CD4-positive, alpha-beta T cell treated with Interleukin-15 for 4 hours (primary cell): ENCODE results near the gene ADAMTSL1.

Source experiments
- DNase-seq: peaks from one replicate; pipeline ENCODE4 v3.0.0-alpha.2; 2020; ENCODE audit warnings: low spot score

ADAMTSL1 gene

DNA sequence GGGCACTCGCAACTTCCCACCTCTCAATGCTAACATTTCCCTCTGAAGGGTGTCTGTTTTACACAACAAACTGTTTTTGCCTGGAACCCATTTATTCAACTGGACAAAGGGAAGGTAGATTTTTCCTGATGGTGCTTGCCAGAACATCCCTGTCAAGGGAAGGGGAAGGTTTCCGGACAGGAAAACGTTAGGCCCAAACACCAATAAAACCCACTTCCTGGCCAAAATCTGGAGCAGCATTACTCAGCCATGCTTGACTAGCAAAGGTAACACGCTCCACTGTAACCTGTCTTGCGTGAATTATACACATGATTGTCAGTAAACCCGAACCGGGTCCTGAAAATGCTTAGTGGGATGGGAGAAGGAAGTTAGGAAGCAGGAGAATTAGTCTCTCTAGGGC, 468.8 kb downstream of the ADAMTSL1 start:
- no peak for DNase-seq

DNA sequence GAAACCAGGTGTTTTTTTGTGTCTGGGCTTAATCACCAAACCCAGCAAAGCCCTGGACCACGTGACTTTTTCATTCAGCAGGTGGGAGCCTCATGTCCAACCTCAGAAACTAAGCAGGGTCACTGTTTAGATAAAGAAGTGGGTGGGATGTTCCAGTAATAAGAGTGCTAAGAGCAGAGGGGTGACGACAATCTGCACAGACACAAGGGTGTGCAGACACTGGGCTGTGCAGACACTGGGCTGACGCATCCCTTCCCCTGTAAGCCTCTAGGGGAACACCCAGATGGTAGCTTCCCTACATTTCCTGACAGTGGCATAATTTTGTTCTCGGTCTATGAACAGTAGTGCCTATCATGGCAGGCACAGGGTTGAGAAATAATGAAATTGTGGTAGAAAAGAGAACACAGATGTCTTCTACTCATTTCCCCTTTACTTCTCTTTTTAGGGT, 474.0 kb downstream of the ADAMTSL1 start:
- DNase-seq: no peak

DNA sequence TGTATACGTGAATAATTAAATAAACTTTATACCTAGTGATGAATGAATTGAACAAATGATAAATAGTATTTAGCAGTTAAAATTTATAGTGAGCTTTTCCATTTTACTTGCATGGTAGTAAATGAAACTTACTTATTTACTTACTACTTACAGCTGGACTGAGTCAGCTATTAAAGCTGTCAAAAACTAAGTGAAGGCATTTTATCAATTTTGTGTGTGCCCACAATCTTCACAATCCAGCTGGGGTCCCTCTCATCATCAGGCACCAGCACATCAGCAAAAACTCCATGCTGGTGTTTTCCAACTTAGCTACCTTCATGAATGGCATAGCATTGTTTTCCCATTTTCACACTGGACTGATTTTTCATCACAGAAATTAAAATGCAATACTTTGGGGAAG, 478.0 kb downstream of the ADAMTSL1 start:
- no peak for DNase-seq

DNA sequence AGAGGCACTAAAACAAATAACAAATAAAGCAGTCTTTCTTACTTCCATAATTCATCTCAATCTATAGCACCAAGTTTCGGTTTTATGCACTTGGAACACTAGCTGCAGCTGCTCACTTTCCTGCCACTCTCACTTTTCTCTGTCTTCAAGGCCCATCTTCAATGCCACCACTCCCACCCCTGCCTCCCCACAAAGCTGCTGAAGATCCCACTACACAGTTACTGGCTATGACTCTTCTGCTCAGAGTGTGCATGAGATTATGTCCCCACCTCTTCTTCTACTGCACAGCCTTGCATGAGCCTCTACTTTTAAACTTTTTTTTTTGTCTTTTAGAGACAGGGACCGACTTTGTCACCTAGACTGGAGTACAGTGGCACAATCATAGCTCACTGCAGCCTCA, 481.7 kb downstream of the ADAMTSL1 start:
- no peak for DNase-seq
